ENCODE results near the gene TEKTIP1. TPM values are rescaled to one million over a fixed set of nuclear protein-coding genes. Genes with fewer than 3 reads are reported as not detected.

Gene TEKTIP1
- total and polyA plus RNA-seq, 9 of the 15 experiments (the other 6 are each of a cell fraction or from before 2014, with no cell fraction given): 0.66 TPM; not detected in 8

GRCh38 chr19:3492131-3492839 lies 46.7 kb upstream of the TEKTIP1 start:
- intact Hi-C loops (cut with micrococcal nuclease): no loop called here
- Histone ChIP-seq H3K27ac (ENCODE audit: extremely low read depth, low read depth, low read length) (no peak overlapping the region), H4K20me1 (replicated peaks; ENCODE audit: control insufficient read depth, insufficient read depth, low read length) (no peaks in the 10 kb centered on the region), H3K79me2 (ENCODE audit: control insufficient read depth, insufficient read depth, low read length) (peaks cover 6% of the 10 kb centered on the region), H3K4me2 (ENCODE audit: insufficient read depth, low read length) (no peak overlapping the region), H3K9ac (ENCODE audit: insufficient read depth in 1 of 2, low read depth in 2 of 2, low read length in 2 of 2) (no peak overlapping the region), H3K36me3 (ENCODE audit: control insufficient read depth, insufficient read depth, low read length) (peaks cover 66% of the 10 kb centered on the region), H3K9me1 (ENCODE audit: control insufficient read depth, insufficient read depth, low read length) (no peaks in the 10 kb centered on the region), H2AFZ (ENCODE audit: low read depth, low read length) (no peak overlapping the region), H3K27me3 (ENCODE audit: control insufficient read depth in 2 of 2, insufficient read depth in 2 of 2, low read length in 2 of 2) (no peaks in the 10 kb centered on the region), H3K4me1 (replicated peaks in 1 of 2; ENCODE audit: control insufficient read depth in 2 of 2, insufficient read depth in 2 of 2, low read length in 2 of 2) (peaks cover 0 to 32% of the 10 kb centered on the region in 2 experiments; a peak in 2 of 5 replicates), H3K9me3 (replicated peaks; ENCODE audit: control insufficient read depth, insufficient read depth, low read depth, low read length) (no peaks in the 10 kb centered on the region), H3K4me3 (no peak overlapping the region)
- ATAC-seq (no peak), DNase-seq (ENCODE audit: extremely low read depth in 1 of 4, low spot score in 3 of 4) (no peak), FAIRE-seq (no peak)
- WGBS (ENCODE audit: insufficient coverage, low coverage, missing lambda C conversion rate): 98% methylated on average over 13 of the region's 45 CpGs
- ChIA-PET CTCF (ENCODE audit: low intra/inter-chr PET ratio) (no interaction called here), POLR2A (no interaction called here)
- BruUV-seq (replicated peaks): no TSS peak
- TF ChIP-seq RBFOX2 (IDR thresholded peaks at IDR 0.05; ENCODE audit: low read depth, low read length) (0 out of 2 replicates have a peak, but pooled peaks have one; percentile 36), BRD4 (IDR thresholded peaks at IDR 0.05) (no peak)
- in situ Hi-C loops (cut with MboI): no loop called here

GRCh38 chr19:3492919-3493318 lies 46.1 kb upstream of the TEKTIP1 start:
- H3K9me3 ChIP-seq (replicated peaks; ENCODE audit: control insufficient read depth, insufficient read depth, low read depth, low read length): no peaks in the 10 kb centered on the region
- no peak overlapping the region for H3K27ac ChIP-seq (ENCODE audit: extremely low read depth, low read depth, low read length)
- TF ChIP-seq CAMTA2 (CRISPR knock-in tag; conservative IDR thresholded peaks at IDR 0.05) (no peak), TFE3 (CRISPR knock-in tag; IDR thresholded peaks at IDR 0.05) (no peak)
- ChIA-PET POLR2A (no interaction called here), CTCF (ENCODE audit: low intra/inter-chr PET ratio) (no interaction called here)
- no peaks in the 10 kb centered on the region for H3K9me1 ChIP-seq (ENCODE audit: control insufficient read depth, insufficient read depth, low read length)
- no TSS peak for BruUV-seq (replicated peaks)
- H3K4me2 ChIP-seq (ENCODE audit: insufficient read depth, low read length): no peak overlapping the region
- WGBS (ENCODE audit: insufficient coverage, low coverage, missing lambda C conversion rate): 96% methylated on average over 16 of the region's 16 CpGs
- peaks cover 12% of the 10 kb centered on the region for H3K79me2 ChIP-seq (ENCODE audit: control insufficient read depth, insufficient read depth, low read length)
- intact Hi-C loops (cut with micrococcal nuclease) (no loop called here), in situ Hi-C loops (cut with MboI) (no loop called here)
- H3K9ac ChIP-seq (ENCODE audit: insufficient read depth in 1 of 2, low read depth in 2 of 2, low read length in 2 of 2): no peak overlapping the region
- peaks cover 73% of the 10 kb centered on the region for H3K36me3 ChIP-seq (ENCODE audit: control insufficient read depth, insufficient read depth, low read length)
- no peak for ATAC-seq
- DNase-seq (ENCODE audit: extremely low read depth in 1 of 4, low spot score in 3 of 4): no peak
- no peak overlapping the region for H2AFZ ChIP-seq (ENCODE audit: low read depth, low read length)
- no peak overlapping the region for H3K4me3 ChIP-seq
- peaks cover 0 to 32% of the 10 kb centered on the region in 2 experiments; a peak in 2 of 5 replicates for H3K4me1 ChIP-seq (replicated peaks in 1 of 2; ENCODE audit: control insufficient read depth in 2 of 2, insufficient read depth in 2 of 2, low read length in 2 of 2)
- H3K27me3 ChIP-seq (ENCODE audit: control insufficient read depth in 2 of 2, insufficient read depth in 2 of 2, low read length in 2 of 2): no peaks in the 10 kb centered on the region
- H4K20me1 ChIP-seq (replicated peaks; ENCODE audit: control insufficient read depth, insufficient read depth, low read length): no peaks in the 10 kb centered on the region
- no peak for FAIRE-seq

Measured in K562 (cell line).